NB4 (cell line): ENCODE data around the gene ADORA1.

Experiments used
- CTCF ChIP-seq: IDR thresholded peaks from one replicate; pipeline ENCODE4 v1.5.1; 2012; ENCODE audit warnings: low read depth, low read length
- MAX ChIP-seq: IDR thresholded peaks from 2 replicates; pipeline ENCODE4 v1.6.1; 2011; ENCODE audit warnings: low read depth, low read length
- POLR2A ChIP-seq: IDR thresholded peaks from 2 replicates; pipeline ENCODE4 v1.6.1; 2011; ENCODE audit warnings: mild to moderate bottlenecking; ENCODE audit not compliant: insufficient read length; ENCODE audit errors: extremely low read depth

GRCh38 chr1:203196371-203196770, 68.8 kb downstream of the ADORA1 start:
- no peak for TF ChIP-seq CTCF
- no peak for TF ChIP-seq POLR2A
- TF ChIP-seq MAX, result no peak
